Measurements from ENCODE around the gene DYNC1LI2. TPM values are rescaled to one million over a fixed set of nuclear protein-coding genes. Genes with fewer than 3 reads are reported as not detected.
"Not testable (repeated sequence)": the region's sequence is repeated elsewhere in the genome, so short reads cannot be mapped to it uniquely, and the experiment has no call there.

The DYNC1LI2 gene
- total RNA-seq = 100 to 1,000 TPM; 120 to 199 (median 169) TPM

GRCh38 chr16:66751303-66751991 is at the start of gene DYNC1LI2:
Gene DYNC1LI2, minus strand, starts transcription at chr16:66751609. Its CDS starts 18 bp downstream, at chr16:66751591.
- peak in 2 of 3 donors; percentile 64 to 80 for TF ChIP-seq CTCF (IDR thresholded peaks at IDR 0.05)
- DNase-seq (ENCODE audit: low spot score) (peak; percentile 38), ATAC-seq (ENCODE audit: low FRiP score) (peak; percentile 97)

- DNase-seq (ENCODE audit: low spot score) = no peak
- TF ChIP-seq CTCF (IDR thresholded peaks at IDR 0.05) = no peak
- ATAC-seq (ENCODE audit: low FRiP score) = no peak
Measured at GRCh38 chr16:66800856-66801255, 49.4 kb upstream of the DYNC1LI2 start.

GRCh38 chr16:66798161-66798560 is 46.8 kb upstream of the DYNC1LI2 start:
- no peak for ATAC-seq (ENCODE audit: low FRiP score)
- no peak for TF ChIP-seq CTCF (IDR thresholded peaks at IDR 0.05)
- DNase-seq (ENCODE audit: low spot score) = no peak

- ATAC-seq (ENCODE audit: low FRiP score); DNase-seq (ENCODE audit: low spot score): not testable (repeated sequence)
Measured at GRCh38 chr16:66793984-66794383, 42.6 kb upstream of the DYNC1LI2 start.

- DNase-seq (ENCODE audit: low spot score) (no peak), ATAC-seq (ENCODE audit: low FRiP score) (no peak)
- no peak for TF ChIP-seq CTCF (IDR thresholded peaks at IDR 0.05)
Measured at GRCh38 chr16:66790130-66790733, 38.8 kb upstream of the DYNC1LI2 start.

GRCh38 chr16:66787427-66787826 is 36.0 kb upstream of the DYNC1LI2 start:
- ATAC-seq (ENCODE audit: low FRiP score) = no peak
- TF ChIP-seq CTCF (IDR thresholded peaks at IDR 0.05) = no peak
- DNase-seq (ENCODE audit: low spot score) = no peak

- no peak for TF ChIP-seq CTCF (IDR thresholded peaks at IDR 0.05)
- DNase-seq (ENCODE audit: low spot score) (no peak), ATAC-seq (ENCODE audit: low FRiP score) (no peak)
Measured at GRCh38 chr16:66786551-66786950, 35.1 kb upstream of the DYNC1LI2 start.

All from omental fat pad (tissue), 4 donors.